GM21423 (cell line): ENCODE results near the gene SLC1A1.
"Not testable (repeated sequence)": the region's sequence is repeated elsewhere in the genome, so short reads cannot be mapped to it uniquely, and the experiment has no call there.

Source experiments
- ATAC-seq: cut with Tn5 transposase; IDR thresholded peaks from one replicate; pipeline ENCODE4 v1.9.1; 2021; ENCODE audit warnings: mild to moderate bottlenecking, moderate library complexity; ENCODE audit not compliant: unreplicated experiment

Gene SLC1A1

DNA sequence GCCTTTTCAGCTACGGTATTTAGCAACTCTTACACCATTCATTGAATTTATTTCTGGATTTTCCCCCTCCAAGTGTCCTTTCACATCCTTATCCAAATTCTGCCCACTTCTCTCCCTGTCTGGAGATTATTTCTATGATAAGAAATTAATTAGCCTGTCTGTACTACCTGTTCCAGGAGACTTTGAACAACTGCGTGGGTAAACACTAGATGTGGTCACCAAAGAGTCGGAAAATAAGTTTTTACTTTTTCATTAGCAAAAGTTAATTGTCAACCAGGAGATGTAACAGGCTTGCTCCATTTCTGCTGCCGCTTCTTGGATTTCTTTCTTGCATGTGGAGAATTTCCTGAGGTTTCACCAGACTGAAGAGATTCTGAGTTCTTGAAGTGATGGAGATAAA, 14.0 kb downstream of the SLC1A1 start:
- no peak for ATAC-seq

- ATAC-seq: no peak
Observed at GRCh38 chr9:4506490-4506889, 16.2 kb downstream of the SLC1A1 start.

GRCh38 chr9:4507306-4508130, 17.2 kb downstream of the SLC1A1 start:
- ATAC-seq: no peak

DNA sequence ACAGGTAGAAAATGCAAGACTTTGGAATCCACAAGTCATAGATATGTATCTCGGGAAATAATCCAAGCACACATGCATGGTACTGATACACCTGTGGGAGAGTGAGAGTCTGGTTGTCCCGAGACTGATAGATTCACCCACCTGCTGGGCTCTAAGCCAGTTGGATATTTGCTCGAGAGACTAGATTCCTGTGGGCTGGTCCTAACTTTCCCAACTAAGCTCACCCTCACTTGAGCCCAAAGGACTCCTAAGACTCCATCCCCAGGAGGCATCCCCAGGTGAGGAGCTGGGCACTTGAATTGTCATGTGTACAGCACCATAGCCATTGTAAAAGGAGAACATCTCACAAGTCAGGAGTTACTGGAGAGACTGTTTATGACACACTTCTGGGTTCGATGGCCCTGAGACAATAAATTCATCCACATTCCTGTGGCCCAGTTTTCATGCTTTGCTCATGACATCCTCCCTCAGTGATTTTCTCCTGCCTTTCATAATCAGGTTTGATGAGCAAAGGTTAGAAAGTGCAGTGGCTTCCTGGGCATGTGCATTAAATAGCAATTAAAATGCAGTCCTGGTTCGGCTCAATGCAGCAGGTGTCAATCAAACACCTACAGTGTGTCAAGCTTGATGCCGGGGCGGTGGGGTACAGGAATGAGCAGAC, 18.1 kb downstream of the SLC1A1 start:
- no peak for ATAC-seq

- no peak for ATAC-seq
Observed at GRCh38 chr9:4508907-4509589, 18.8 kb downstream of the SLC1A1 start.

DNA sequence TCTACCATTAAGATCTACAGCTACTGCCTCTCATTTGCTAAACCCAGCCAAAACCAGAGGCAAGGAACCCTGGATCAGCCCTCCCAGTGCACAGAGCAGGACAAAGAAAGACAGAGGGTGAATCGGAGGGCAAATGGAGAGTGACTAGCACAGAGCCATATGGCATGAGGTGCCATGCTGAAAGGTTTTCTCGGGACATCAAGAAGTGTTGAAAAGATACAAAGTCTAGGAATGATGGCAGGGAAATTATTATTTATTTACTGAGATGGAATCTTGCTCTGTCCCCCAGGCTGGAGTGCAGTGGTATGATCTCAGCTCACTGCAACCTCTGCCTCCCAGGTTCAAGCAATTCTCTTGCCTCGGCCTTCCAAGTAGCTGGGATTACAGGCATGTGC, 19.3 kb downstream of the SLC1A1 start:
- no peak for ATAC-seq

- ATAC-seq: no peak
Observed at GRCh38 chr9:4510546-4511322, 20.5 kb downstream of the SLC1A1 start.

GRCh38 chr9:4514252-4515128, 24.2 kb downstream of the SLC1A1 start:
- peak; percentile 27 for ATAC-seq

DNA sequence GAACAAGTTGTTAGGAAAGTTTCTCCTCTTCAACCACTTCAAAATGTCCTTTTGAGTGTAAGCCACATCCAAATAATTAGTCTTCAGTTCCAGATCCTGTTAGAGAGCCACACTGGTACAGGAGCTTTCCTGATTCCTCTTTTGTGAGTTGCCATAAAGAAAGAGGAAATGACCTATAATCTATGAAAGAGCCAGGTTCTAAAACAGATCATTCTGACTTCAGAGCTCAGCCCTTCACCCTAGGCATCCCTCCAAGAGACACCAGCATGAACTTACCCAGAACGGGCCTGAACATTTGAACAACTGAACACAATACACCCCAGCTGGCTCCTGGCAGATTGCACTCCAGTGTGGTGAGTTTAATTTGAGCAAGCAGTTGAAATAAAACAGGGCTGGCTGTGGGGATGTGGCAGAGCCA, 25.7 kb downstream of the SLC1A1 start:
- ATAC-seq: peak; percentile 36

DNA sequence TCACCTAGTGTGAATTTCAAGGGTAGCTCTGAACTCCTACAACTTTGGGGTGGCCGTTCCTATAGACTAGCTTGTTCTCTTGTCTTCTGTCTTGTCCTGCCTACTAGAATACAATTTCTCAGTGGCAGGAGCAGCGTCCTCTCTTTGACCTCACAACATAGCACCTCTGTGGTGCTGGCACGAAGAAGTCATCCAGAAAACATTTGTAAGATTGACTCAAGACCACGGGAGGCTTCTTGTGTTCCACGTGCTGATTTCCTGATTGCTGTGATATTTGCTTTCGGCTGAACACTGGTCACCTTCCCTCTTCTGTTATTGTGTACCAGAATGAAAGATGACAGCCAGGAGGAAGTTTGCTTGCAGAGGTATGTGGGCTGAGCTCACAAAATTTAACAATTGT, 27.0 kb downstream of the SLC1A1 start:
- ATAC-seq: no peak

GRCh38 chr9:4519604-4520003, 29.3 kb downstream of the SLC1A1 start:
- no peak for ATAC-seq

DNA sequence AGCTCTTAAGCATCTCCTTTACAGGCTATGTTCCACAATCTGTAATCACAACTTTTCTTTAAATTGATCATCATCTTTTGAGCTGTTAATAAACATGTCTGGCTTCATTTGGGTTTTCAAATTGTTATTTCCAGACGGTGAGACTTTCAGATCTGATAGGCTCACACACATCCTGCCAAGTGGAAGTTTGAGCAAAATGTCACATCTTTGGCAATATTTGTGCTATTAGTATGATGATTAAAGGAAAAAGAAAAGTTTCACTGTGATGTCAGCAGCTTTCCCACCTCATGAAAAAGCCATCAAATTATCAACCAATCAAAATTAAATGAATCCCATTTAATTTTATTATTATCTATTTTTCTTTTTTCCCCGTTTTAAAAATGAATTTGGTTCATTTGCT, 29.8 kb downstream of the SLC1A1 start:
- ATAC-seq: no peak

DNA sequence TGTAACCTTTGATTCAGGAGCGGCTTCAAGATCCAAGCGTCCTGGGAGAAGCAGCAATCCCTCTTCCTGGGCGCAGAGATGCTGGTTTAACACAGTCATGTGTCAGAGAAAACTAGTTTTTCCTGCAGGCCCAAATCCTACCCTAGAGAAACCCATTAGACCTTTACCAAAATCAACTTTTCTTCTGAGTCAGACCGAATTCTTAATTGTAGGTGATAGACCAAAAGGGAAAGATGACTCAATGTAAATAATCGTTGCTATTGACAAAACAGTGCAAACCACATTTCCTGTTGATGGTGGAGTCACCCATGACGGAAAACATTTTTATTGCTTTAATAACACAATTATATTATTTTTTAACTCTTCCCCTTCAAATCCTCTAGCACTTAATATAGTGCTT, 40.1 kb downstream of the SLC1A1 start:
- no peak for ATAC-seq

- ATAC-seq: not testable (repeated sequence)
Observed at GRCh38 chr9:4530831-4531230, 40.6 kb downstream of the SLC1A1 start.

DNA sequence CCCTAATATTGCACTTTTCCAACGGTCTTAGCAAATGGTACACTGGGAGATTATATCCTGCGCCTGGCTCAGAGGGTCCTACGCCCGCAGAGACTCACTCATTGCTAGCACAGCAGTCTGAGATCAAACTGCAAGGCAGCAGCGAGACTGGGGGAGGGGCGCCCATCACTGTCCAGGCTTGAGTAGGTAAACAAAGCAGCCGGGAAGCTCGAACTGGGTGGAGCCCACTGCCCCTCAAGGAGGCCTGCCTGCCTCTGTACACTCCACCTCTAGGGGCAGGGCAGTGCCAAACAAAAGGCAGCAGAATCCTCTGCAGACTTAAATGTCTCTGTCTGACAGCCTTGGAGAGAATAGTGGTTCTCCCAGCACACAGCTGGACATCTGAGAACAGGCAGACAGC, 41.1 kb downstream of the SLC1A1 start:
- ATAC-seq: not testable (repeated sequence)

DNA sequence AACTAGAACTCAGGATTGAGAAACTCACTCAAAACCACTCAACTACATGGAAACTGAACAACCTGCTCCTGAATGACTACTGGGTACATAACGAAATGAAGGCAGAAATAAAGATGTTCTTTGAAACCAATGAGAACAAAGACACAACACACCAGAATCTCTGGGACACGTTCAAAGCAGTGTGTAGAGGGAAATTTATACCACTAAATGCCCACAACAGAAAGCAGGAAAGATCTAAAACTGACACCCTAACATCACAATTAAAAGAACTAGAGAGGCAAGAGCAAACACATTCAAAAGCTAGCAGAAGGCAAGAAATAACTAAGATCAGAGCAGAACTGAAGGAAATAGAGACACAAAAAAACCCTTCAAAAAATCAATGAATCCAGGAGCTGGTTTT, 43.6 kb downstream of the SLC1A1 start:
- not testable (repeated sequence) for ATAC-seq

DNA sequence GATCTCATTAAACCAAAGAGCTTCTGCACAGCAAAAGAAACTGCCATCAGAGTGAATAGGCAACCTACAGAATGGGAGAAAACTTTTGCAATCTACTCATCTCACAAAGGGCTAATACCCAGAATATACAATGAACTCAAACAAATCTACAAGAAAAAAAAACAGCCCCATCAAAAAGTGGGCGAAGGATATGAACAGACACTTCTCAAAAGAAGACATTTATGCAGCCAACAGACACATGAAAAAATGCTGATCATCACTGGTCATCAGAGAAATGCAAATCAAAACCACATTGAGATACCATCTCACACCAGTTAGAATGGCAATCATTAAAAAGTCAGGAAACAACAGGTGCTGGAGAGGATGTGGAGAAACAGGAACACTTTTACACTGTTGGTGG, 45.9 kb downstream of the SLC1A1 start:
- not testable (repeated sequence) for ATAC-seq

DNA sequence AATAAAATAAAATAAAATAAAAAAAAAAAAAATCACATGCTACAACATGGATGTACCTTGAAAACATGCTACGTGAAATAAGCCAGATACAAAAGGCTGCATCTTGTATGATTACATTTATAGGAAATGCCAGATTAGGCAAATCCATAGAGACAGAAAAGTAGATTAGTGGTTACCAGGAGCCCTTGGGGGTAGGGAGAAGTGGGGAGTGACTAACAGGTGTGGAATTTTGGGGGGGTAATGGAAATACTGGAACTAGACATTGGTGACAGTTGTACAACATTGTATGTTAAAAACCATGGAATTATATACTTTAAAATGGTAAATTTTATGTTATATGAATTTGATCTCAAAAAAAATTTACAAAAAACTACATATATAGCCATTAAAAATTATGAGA, 47.3 kb downstream of the SLC1A1 start:
- no peak for ATAC-seq

GRCh38 chr9:4538107-4538506, 47.8 kb downstream of the SLC1A1 start:
- ATAC-seq: no peak

DNA sequence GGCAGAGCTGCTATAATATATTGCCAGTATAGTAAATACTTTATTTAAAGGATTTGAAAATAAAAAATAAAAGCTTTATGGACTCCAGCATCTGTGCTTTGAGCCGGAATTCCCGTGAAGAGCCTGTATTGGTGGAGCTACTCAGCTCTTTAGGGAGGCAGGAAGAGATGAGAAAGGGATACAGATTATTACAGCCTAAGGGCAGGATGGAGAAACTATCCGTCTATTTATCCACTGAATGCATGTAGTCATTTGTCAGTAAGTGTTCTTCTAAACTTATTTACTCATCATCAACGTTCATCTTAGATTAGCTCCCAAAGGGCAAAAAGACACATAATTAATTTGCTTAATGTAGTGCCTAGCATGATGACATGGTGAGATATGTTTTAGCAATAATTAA, 48.4 kb downstream of the SLC1A1 start:
- no peak for ATAC-seq
